K562 (cell line): Measurements from ENCODE around the gene DNM1. TPM values are rescaled to one million over a fixed set of nuclear protein-coding genes. Genes with fewer than 3 reads are reported as not detected.

ENCODE experiments used
- CBX8 ChIP-seq: fragments of 200-600 bp; sonication (generic); IDR thresholded peaks from 2 replicates; pipeline ENCODE4 v1.6.1; 2012; ENCODE audit warnings: borderline replicate concordance, mixed run types, low read depth, mild to moderate bottlenecking, moderate library complexity, mixed read lengths, low read length, control low read depth, inconsistent platforms; ENCODE audit not compliant: poor library complexity, severe bottlenecking; ENCODE audit errors: extremely low read depth
- CHCHD3 ChIP-seq: fragments of 250-450 bp; sonication (Bioruptor Pico); IDR thresholded peaks from 2 replicates; pipeline ENCODE4 v2.1.2; 2022; ENCODE audit warnings: mild to moderate bottlenecking
- CHD1 ChIP-seq: fragments of 200-600 bp; sonication (generic); IDR thresholded peaks from one replicate; pipeline ENCODE4 v1.6.1; 2012; ENCODE audit warnings: mild to moderate bottlenecking, moderate library complexity, low read length, inconsistent platforms
- CREB3L1 ChIP-seq: fragments of 450-650 bp; IDR thresholded peaks from 2 replicates; pipeline ENCODE4 v1.6.1; 2014; ENCODE audit warnings: low read depth, mild to moderate bottlenecking, moderate library complexity, borderline replicate concordance
- CXXC5 ChIP-seq: fragments of 250-450 bp; sonication (Bioruptor Pico); IDR thresholded peaks from 2 replicates; pipeline ENCODE4 v1.8.0; 2022; ENCODE audit warnings: inconsistent platforms, mild to moderate bottlenecking, moderate library complexity
- ESRRA ChIP-seq: fragments of 450-650 bp; IDR thresholded peaks from 2 replicates; pipeline ENCODE4 v1.6.1; 2014; ENCODE audit warnings: low read depth, mild to moderate bottlenecking, moderate library complexity, borderline replicate concordance
- FOSL1 ChIP-seq: fragments of 200-800 bp; sonication (Bioruptor generic); conservative IDR thresholded peaks from 2 replicates; pipeline ENCODE4 v1.6.1; 2016; ENCODE audit warnings: missing genetic modification characterization, missing compliant biosample characterization
- FOXJ2 ChIP-seq: fragments of 200-800 bp; sonication (Bioruptor generic); IDR thresholded peaks from 2 replicates; pipeline ENCODE4 v1.6.1; 2016; ENCODE audit warnings: missing genetic modification characterization, missing compliant biosample characterization
- KDM5B ChIP-seq: fragments of 200-600 bp; sonication (generic); IDR thresholded peaks from 2 replicates; pipeline ENCODE4 v1.6.1; 2012; ENCODE audit warnings: low read depth, mild to moderate bottlenecking, moderate library complexity, low read length, control low read depth, inconsistent platforms; ENCODE audit not compliant: insufficient replicate concordance
- MECOM ChIP-seq: fragments of 250-450 bp; sonication (Bioruptor Pico); IDR thresholded peaks from 2 replicates; pipeline ENCODE4 v1.8.0; 2022; ENCODE audit warnings: inconsistent platforms
- MYC ChIP-seq, 2 experiments: fragments of 250-450 bp in 1 of 2; sonication (Bioruptor Pico) in 1 of 2; IDR thresholded peaks; 2 replicates each; pipeline versions ENCODE4 v1.5.1 to v1.6.1; 2012 to 2021; ENCODE audit warnings: low read depth in 2 of 2, borderline replicate concordance in 1 of 2, improper control_type of control experiment in 1 of 2, low read length in 1 of 2, mild to moderate bottlenecking in 1 of 2, moderate library complexity in 1 of 2
- NFE2L1 ChIP-seq: fragments of 450-650 bp; IDR thresholded peaks from 2 replicates; pipeline ENCODE4 v1.6.1; 2016; ENCODE audit warnings: missing genetic modification characterization, low read depth, mild to moderate bottlenecking, missing compliant biosample characterization, moderate library complexity, borderline replicate concordance
- NR4A1 ChIP-seq, 2 experiments: fragments of 250-450 bp in 1 of 2; fragments of 450-650 bp in 1 of 2; sonication (Bioruptor Pico) in 1 of 2; IDR thresholded peaks; 2 replicates each; pipeline versions ENCODE4 v1.4.0 to v1.6.1; 2016 to 2020; ENCODE audit warnings: mild to moderate bottlenecking in 2 of 2, missing compliant biosample characterization in 1 of 2, missing genetic modification characterization in 1 of 2, moderate library complexity in 1 of 2
- PML ChIP-seq: IDR thresholded peaks from 2 replicates; pipeline ENCODE4 v1.6.1; 2012; ENCODE audit warnings: low read length, inconsistent platforms
- SIN3A ChIP-seq, 2 experiments: fragments of 150-350 bp in 1 of 2; IDR thresholded peaks; 2 replicates each; pipeline ENCODE4 v1.6.1; 2011 to 2016; ENCODE audit warnings: borderline replicate concordance in 2 of 2, low read depth in 2 of 2, low read length in 2 of 2, mild to moderate bottlenecking in 2 of 2, moderate library complexity in 2 of 2; ENCODE audit not compliant: control insufficient read depth in 1 of 2
- SIN3B ChIP-seq: fragments of 450-650 bp; IDR thresholded peaks from 2 replicates; pipeline ENCODE4 v1.6.1; 2017; ENCODE audit warnings: low read depth, mild to moderate bottlenecking, moderate library complexity
- SMAD4 ChIP-seq: fragments of 250-450 bp; sonication (Bioruptor Pico); conservative IDR thresholded peaks from 2 replicates; pipeline ENCODE4 v1.8.0; 2021; ENCODE audit warnings: inconsistent platforms, mild to moderate bottlenecking, moderate library complexity
- TCF7L2 ChIP-seq: fragments of 150-350 bp; IDR thresholded peaks from 2 replicates; pipeline ENCODE4 v1.6.1; 2016; ENCODE audit warnings: low read depth, mild to moderate bottlenecking, low read length, moderate library complexity
- TEAD4 ChIP-seq, 2 experiments: sonication (generic) in 1 of 2; formaldehyde crosslinking in 1 of 2; IDR thresholded peaks; 2 replicates each; pipeline versions ENCODE4 v1.6.1 to v1.8.0; 2012 to 2022; ENCODE audit warnings: borderline replicate concordance in 1 of 2, inconsistent platforms in 1 of 2, low read length in 1 of 2, mild to moderate bottlenecking in 1 of 2, missing genetic modification reagents in 1 of 2
- THRB ChIP-seq: fragments of 450-650 bp; formaldehyde crosslinking; conservative IDR thresholded peaks from 2 replicates; pipeline ENCODE4 v1.4.0; 2022; ENCODE audit warnings: mild to moderate bottlenecking, missing genetic modification characterization
- USF1 ChIP-seq: sonication (generic); formaldehyde crosslinking; IDR thresholded peaks from 2 replicates; pipeline ENCODE4 v1.9.0; 2022; ENCODE audit warnings: mild to moderate bottlenecking, missing genetic modification reagents
- ZNF274 ChIP-seq: IDR thresholded peaks from 2 replicates; pipeline ENCODE4 v1.6.1; 2011; ENCODE audit warnings: low read depth, mild to moderate bottlenecking, low read length, moderate library complexity, borderline replicate concordance
- polyA plus RNA-seq, 8 experiments: library from polyadenylated mRNA; depleted of rRNA in 4 of 8; stranded (reverse) in 5 of 8; unstranded in 3 of 8; fragments of >200 nt; fragmentation: Nextera tagmentation in 2 of 8; fragmentation: Illumina TruSeq in 1 of 8; extraction: Ambion mirVana in 2 of 8; extraction: Trizol in 1 of 8; gene quantifications; 2 replicates each; pipeline versions ENCODE4 v1.2.1 to v1.2.3, GENCODE V29; 2011 to 2014; ENCODE audit warnings: inconsistent platforms in 1 of 8, missing spikeins in 1 of 8
- total RNA-seq, 7 experiments: library from RNA; depleted of rRNA in 6 of 7; stranded (reverse); fragments of >200 nt in 6 of 7; fragmentation: Illumina TruSeq in 2 of 7; extraction: Trizol in 2 of 7; gene quantifications; 2 replicates each; pipeline versions ENCODE4 v1.2.1 to v1.2.3, GENCODE V29; 2011 to 2021; ENCODE audit warnings: low replicate concordance in 1 of 7

Gene DNM1
- total and polyA plus RNA-seq, 9 of the 15 experiments (the other 6 are each of a cell fraction or from before 2014, with no cell fraction given), result 0.39 to 23.1 (median 9.1) TPM

GRCh38 chr9:128159522-128159783 is 43.7 kb upstream of the DNM1 start (continued):
- no peak for TF ChIP-seq THRB (CRISPR knock-in tag)
- TF ChIP-seq MECOM (CRISPR knock-in tag), result no peak
- no peak for TF ChIP-seq SIN3B
- peak; percentile 92; the same call in 1 of the 2 replicates for TF ChIP-seq MYC (IDR thresholded peaks at IDR 0.05; ENCODE audit: low read depth, low read length)
- peak; percentile 97 for TF ChIP-seq MYC (CRISPR knock-in tag; IDR thresholded peaks at IDR 0.05; ENCODE audit: borderline replicate concordance, low read depth)
- no peak for TF ChIP-seq USF1
- no peak for TF ChIP-seq ESRRA
- TF ChIP-seq SMAD4 (CRISPR knock-in tag), result peak; percentile 90; the same call in 1 of the 2 replicates
- no peak for TF ChIP-seq ZNF274
- TF ChIP-seq SIN3A (IDR thresholded peaks at IDR 0.05; ENCODE audit: borderline replicate concordance in 2 of 2, control insufficient read depth in 1 of 2, low read depth in 2 of 2, low read length in 2 of 2), result peak in 1 of 2 experiments; percentile 62; a peak in 1 of 4 replicates
- no peak for TF ChIP-seq CREB3L1
- TF ChIP-seq CHD1, result peak; percentile 33
- TF ChIP-seq CBX8, result no peak
- peak; percentile 53 for TF ChIP-seq CXXC5 (CRISPR knock-in tag)
- TF ChIP-seq CHCHD3, result no peak
- no peak for TF ChIP-seq FOSL1 (tag)
- TF ChIP-seq TEAD4 (IDR thresholded peaks at IDR 0.05; ENCODE audit: low read length), result no peak
- no peak for TF ChIP-seq TEAD4 (CRISPR knock-in tag; IDR thresholded peaks at IDR 0.05; ENCODE audit: borderline replicate concordance)
- TF ChIP-seq NFE2L1 (tag), result no peak
- no peak for TF ChIP-seq TCF7L2
- TF ChIP-seq PML, result peak; percentile 43; the same call in 1 of the 2 replicates
- TF ChIP-seq FOXJ2, result peak; percentile 62; the same call in 1 of the 2 replicates
- peak; percentile 58; the same call in 1 of the 2 replicates for TF ChIP-seq NR4A1 (CRISPR knock-in tag; IDR thresholded peaks at IDR 0.05)
- TF ChIP-seq NR4A1 (tag; IDR thresholded peaks at IDR 0.05), result peak; percentile 68; the same call in 1 of the 2 replicates
- peak; percentile 52 for TF ChIP-seq KDM5B
